ENCODE results near the gene AMOTL1.

The AMOTL1 gene

DNA sequence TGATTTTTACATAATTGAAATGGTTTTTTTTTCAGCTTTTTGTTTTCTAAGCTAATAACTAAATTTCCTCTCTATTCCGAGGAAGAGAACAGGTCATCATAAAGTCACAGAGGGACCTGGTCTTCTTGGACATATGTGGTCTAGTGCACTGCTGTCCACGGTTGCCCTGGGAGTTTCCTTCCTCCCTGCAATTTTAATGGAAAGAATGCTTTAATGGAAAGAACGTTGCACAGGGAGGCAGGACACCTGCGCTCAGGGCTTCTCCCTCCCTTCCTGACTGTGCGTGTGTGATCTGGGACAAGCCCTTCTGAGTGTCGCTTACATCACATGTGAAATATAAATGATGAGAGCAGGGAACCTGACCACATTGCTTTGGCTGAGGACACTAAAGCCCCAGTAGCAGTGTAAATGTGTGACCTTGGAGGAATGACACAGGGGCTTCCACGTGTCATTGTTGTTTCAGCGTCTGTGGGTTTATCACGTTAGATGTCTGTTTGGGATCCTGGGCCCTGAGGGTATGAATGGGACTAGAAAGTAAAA, 93.2 kb downstream of the AMOTL1 start:
- DNase-seq: no peak

DNA sequence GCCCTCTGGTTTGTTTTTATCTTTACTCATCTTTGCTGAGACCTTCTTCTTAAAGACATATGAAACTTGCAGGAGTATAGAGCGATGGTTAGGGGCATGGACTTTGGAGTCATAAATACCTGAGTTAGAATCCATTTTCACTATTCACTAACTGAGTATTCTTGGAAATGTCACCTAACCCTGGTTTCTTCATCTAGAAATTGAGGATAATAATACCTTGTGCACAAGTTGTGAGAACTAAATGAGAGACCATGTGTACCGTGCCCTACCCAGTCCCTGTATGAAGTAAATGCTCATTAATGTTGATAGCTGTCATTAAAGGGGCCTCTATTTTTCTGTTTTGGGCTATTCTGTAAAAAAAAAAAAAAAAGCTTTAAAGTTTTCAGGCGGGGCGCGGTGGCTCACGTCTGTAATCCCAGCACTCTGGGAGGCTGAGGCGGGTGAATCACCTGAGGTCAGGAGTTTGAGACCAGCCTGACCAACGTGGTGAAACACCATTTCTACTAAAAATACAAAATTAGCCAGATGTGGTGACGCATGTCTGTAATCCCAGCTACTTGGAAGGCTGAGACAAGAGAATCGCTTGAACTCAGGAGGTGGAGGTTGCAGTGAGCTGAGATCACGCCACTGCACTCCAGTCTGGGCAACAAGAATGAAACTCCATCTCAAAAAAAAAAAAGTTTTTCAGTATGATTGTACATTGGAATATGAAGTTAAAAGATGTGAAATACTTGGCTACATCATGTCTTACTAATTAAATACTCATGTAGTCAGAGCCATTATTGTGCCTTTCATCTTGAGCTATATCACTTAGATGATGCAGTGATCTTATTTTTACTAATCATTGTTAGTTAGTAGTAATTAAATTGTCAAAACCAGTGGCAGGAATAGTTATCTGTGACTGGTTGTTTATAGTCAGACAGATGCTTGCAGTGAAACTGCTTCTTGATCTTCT, 95.0 kb downstream of the AMOTL1 start:
- no peak for DNase-seq

DNA sequence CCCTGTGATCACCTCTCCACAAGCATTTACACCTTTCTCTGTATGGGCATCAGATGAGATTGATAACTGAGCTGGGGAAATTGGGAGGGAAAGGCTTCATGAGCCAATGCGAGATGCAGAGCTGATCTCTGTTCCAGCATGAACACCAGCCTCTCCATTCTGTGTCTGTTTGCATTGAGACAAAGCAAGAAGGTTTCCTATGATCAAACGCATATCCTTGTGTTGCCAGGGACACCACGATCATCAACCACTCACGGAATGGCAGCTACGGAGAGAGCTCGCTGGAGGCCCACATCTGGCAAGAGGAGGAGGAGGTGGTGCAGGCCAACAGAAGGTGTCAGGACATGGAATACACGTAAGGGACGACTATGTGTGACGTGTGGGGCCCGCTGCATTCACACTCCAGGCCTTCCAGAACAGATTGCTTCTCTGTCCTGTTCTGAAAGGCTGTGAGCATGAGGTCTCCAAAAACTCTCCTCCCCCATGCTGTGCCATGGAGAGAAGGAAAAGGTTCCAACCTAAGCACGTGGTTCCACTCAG, 96.4 kb downstream of the AMOTL1 start:
- no peak for DNase-seq

DNA sequence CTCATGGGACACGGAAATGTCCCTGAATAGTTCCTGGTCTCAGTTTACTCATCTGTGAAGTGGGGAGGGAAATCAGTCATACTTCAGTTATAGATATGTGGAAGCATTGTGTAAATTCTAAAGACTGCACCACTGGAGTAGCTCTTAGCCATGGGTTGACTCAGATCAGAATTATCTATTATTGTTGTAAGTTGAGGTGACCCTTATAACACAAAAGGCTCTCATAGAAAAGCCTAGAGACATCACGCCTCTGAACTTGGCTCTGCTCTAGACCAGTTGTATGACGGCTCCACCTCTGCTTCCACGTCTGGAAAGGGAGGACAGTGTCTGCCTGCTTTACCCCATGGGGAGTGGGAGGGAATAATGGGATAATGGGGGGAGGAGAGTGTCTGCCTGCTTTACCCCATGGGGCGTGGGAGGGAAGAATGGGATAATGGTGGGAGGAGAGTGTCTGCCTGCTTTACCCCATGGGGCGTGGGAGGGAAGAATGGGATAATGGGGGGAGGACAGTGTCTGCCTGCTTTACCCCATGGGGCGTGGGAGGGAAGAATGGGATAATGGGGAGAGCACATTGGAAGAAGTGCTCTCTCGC, 98.2 kb downstream of the AMOTL1 start:
- no peak for DNase-seq

DNA sequence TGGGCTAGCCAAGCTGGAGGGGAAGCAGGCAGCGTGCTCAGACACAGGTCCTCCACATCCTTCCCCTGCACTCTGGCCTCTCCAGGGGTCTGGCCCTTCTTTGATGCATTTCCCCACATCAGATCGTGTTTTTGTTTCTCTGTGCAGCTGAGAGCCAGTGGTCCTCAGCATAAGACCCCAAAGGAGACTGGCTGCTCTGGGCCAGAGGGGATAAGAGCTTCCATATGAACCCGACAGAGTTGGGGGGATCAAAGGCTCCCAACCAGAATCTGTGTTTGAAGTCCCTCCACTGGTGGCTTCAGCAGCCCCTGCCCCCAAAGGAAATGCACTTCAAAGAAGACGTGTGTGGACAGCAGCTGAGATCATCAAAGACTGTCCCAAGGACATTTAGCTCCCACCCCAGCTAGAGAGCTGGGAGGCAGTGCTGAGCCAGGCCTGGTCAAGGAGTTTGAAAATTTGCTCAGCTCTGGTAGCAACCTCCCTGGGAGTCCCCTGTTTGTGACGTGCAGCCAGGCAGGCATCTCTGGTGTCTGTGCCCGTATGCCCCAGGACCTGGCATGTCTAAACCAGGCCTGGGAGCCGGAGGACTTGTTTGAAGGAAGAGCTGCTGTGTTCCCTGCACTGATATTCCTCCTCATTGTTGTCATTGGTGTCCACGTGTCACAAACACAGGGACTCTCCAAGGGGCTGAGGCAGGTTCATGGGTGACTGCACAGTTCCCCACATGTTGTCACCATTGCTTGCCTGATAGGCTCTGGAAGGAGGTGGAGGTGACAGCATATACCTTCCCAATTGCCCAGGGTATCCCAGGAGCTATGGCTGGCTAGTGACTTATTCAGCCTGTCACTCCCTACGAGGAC, 99.0 kb downstream of the AMOTL1 start:
- DNase-seq: no peak

DNA sequence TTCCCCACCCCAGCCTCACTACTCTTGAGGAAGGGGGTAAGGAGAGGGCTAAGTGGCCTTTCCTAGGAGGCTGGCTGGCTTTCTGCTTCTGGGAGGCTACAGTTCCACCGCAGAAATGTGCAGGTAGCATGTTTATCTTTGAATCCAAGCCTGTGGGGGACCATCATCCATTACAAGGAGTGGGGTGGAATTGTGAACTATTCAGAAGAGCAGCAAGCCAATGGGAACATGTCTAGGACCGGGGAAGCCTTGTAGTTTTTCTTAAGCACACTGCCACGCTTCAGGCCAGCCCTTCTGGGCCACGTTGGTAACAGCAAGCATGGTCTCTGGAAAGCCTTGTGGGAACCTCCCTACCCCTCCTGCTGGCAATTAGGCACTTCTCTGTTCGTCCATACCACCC, 100.3 kb downstream of the AMOTL1 start:
- no peak for DNase-seq

DNA sequence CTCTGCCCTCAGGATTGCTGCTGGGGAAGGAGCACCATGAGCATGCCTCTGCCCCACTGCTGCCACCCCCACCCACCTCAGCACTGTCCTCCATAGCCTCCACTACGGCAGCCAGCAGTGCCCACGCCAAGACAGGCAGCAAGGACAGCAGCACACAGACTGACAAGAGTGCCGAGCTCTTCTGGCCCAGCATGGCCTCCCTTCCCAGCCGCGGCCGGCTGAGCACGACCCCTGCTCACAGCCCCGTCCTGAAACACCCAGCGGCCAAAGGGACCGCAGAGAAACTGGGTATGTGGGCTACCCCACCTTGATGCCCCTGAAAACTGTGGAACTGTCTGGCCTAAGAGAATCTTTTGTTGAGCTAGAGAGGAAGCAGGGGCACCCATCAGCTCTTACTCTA, 101.0 kb downstream of the AMOTL1 start:
- DNase-seq: no peak

DNA sequence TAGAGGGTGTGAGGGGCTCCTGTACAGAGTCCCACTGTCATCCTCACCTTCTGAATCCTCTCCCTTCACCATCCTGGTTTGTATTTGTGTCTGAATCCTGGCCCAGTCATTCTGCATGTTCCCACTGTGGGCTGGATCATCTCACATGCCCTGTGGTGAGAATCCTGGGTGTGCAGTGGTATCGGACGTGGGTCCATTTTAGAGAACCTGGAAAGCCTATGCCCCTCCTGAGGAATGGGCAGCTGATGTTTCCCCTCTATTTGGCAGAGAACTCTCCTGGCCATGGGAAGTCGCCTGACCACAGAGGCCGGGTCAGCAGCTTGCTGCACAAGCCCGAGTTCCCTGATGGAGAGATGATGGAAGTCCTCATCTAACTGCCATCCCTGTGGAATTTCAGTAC, 102.3 kb downstream of the AMOTL1 start:
- DNase-seq: no peak

DNA sequence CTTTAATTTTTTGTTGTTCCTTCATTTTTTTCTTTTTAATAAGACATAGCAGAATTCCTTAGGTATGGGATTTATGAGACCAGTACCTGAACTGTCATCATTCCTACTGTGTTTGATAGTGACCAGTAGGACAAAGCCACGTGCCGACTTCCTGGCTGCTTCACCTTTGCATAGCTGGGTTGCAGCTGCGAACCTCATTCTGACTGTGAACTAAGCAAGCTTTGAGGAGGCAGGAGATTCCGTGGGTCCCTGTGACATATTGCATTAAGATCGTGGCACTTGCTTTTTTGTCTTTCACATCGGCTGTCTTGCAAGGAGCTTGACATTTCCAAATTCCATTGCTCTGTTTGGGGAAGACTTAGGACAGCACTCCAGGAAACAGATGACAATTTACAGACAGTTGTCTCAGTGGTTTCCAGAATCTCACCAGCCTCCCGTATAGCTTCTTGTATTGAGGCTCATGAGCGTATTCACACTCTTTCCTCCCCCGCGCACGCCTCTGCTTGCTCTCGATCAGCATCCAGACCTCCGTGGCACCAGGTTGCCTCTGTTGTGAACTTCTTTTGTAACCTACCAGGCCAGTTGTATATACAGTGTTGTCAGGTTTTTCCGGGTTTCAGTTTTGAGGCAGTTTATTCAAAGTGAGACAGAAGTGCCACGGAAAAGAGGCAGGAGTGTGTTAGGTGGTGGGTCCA, 103.5 kb downstream of the AMOTL1 start:
- no peak for DNase-seq

DNA sequence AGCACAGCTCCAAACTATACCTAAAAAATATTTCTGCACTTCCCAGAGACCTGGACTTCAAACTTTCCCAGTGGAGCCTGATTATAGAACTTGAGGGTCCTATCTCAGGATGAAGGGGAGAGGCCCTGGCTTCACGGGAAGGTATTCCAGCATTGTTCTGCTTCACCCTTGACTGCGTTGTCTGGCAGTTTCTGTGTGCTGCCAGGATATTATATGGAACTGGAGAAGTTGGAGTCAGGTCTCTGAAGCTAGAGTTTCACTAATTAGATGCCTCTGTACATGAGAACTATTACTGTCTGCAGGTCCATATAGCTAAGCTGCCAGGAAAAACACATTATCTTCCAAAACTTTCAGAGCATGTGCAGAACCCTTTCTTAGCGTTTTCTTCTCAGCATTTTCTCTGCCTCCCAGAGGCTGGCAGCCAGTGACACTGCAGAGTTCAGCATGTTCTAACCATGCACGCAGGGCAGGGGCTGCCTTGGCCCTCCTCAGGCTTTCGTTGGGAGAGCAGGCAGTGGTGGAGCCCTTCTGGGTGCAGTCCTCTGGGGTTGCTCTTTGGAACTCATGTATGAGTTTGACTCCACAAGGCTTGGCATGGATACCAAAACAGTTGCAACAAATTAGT, 105.9 kb downstream of the AMOTL1 start:
- no peak for DNase-seq

DNA sequence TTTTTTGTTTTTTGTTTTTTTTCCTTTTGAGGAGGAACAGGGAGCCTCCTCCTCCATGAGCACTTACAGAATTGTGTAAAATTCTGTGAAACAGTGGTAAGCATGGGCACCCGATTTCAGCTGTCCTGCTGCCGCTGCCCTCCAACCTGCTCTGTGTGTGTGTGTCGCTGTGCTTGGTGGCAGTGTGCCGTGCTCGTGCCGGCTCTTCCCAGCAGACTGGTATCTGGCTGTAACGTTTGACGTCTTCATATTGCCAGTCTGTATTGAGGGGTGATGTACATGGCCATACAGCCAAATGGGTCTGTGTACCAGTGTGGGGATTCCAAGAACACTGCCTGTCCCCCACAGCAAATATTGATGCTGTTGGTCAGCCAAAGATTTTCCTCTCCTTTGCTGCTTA, 108.1 kb downstream of the AMOTL1 start:
- no peak for DNase-seq

DNA sequence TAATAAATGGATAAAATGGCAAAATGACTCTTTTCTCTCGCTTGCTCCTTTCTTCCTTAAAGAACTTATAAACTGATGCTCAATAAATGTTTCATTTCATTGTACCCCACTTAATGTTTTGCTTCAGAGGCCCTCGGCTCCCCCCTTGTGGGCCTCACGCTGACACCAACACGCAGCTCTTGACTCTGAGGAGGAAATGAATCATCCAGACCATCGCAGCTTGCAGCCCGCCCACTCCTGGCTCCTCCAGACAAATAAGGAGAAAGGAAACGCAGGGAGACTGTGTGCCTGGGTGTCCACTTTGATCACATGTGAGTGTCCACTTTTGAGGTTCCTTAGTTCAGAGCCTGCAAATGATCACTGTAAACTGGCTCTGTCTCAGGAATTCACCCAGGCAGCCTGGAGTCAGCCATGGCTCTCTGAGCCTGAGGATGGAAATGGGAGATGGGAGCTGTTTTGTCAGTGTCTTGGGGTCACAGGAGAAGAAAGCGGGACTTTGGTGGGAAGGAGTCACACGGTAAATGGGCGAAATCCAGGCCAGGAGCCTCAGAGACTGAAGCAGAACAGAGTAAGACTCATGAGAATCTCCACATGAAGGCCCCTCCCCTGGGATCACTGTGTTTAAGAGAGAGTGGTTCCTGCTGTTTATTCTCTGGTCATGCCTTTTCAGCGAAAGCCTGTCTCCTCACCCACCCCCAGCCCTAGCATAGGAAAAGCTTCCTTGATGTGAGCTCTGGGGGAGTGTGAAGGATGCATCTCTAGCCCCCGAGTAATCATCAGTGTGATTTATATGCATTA, 108.7 kb downstream of the AMOTL1 start:
- DNase-seq: no peak

DNA sequence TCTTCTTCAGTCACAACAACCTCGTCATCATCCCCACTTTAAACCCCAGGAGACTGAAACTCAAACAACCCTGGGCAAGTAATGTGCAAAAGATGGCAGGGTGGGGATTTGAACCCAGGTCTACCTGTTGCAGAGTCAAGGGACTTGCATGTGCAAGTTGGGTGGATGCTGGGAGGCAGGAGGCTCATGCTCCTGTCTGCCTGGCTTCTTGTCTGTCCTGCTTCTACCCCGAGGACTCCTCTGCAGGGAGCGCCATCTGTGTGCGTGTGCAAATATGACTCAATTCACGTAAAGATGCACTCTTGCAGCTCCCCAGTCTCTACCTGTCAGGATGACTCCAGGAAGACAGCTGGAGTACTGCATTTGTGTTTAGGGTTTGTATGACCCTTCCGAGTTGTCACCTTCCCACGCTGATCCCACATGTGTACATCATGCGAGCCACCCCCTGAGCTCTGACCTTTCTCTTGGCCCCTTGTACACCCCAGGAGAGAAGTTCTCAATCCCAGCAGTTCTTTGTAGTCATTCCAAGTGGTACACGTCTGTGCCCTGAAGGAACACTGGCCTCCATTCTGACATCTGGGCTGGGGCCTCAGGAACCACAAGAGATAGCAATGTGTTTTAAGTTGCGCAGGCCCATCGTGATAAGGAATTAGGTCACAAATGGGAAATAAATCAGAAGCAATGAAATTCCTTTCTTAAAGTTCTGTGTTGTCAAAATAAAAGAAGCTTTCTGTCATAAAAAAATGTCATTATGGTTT, 109.5 kb downstream of the AMOTL1 start:
- DNase-seq: no peak

DNA sequence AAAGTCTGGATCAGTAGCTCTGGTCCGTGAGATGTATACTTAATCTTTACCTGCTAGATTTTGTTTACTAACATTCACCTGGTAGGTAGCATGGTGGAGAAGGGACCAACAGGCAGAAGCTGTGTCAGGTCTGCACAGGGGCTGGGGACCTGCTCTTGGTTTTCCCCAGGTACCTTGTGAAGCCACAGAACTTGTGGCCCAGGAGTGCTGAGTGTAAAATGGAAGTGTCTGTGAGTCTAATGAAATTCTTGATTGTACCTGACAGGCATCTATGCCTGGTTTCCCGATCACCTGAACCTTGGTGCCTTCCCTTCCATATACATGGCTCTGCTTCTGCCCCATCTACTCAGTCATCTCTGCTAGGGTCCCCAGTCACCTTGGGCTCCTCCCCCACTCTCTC, 110.8 kb downstream of the AMOTL1 start:
- no peak for DNase-seq

DNA sequence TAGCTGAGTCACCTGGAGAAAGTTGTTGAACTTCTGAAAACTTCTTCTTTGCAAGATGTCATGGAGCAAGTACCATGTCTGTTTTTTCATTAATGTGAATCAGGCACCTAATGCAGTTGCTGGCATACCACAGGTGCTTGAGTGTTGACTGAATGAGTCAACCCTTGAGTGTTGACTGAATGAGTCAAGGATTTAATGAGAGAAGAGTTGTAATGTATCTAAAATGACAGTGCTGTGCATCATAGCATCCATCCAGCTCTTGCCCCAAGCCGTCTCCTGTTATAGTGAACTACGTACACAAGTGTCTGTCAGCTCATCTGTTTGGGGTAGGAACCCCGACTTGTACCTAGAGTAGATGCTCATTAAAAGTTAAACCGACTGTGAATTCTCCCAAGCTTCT, 112.1 kb downstream of the AMOTL1 start:
- no peak for DNase-seq

DNA sequence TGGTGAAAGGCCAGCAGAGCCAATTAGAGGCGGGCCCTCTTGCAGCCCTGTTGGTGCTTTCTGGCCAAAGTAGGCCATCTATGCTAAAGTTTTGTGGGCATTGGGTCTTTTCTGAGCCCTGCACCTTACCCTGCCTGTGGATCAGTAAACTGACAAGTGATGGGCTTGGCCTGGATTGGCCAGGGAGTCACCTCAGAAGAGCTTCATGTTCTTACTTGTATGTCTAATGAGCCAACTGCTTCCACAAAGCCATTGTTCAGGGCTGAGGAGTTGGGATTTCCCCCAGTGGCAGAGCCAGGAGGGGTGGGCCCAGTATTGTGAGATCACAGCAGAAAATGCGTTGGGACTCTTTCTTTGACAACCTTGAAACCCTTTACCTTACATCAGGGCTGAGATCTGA, 114.8 kb downstream of the AMOTL1 start:
- DNase-seq: no peak

DNA sequence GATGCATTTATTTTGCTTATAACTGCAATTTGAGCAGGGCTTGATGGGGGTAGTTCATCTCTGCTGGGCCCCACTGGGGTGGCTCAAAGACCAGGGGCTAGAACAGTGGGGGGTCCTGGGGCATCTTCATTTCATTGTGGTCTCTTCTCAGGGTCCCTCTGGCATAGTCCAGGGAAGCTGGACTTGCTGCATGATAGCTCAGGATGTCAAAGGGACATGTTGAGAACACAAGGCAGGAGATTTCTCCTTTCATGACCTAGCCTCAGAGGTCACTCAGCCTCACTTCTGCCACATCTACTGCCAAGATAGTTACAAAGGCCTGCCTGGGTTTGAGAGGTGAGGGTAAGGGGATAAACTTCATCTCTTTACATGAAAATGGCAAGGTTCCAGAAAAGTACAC, 115.7 kb downstream of the AMOTL1 start:
- no peak for DNase-seq

DNA sequence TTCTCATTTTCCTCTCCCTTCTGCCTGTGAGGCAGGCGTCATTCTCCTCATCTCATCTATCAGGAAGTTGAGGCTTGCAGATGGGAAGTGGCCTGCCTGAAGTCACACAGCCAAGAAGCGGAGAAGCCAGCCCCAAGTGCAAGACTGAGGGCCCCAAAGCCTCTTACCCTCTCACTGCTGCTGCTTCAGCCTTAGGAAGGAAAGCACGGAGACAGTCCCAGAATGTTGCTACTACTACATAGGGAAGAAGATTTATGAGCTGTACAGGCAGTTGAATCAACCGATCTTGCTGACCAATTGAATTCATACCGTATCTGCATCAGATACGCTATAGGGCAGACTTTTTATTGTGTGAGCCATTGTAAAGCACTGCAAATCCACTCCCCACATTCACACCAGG, 116.2 kb downstream of the AMOTL1 start:
- DNase-seq: no peak

DNA sequence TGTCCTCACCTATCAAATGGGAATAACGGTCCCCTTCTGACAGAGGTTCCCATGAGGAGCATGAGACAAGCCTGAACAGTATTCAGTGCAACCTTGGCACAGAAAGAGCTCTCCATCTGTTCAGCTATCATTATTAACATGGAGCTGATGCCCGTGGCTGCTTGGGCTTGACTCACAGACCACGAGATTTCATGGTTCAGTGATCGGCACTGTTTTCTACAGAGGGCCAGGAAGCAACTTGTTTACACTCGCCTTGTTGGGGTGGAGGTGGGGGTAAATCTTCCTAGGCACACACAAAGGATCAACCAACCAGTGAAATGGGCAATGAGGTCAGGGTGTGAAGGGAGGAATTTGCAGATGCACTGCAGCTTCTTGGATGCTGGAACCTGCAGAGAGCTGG, 117.0 kb downstream of the AMOTL1 start:
- no peak for DNase-seq

DNA sequence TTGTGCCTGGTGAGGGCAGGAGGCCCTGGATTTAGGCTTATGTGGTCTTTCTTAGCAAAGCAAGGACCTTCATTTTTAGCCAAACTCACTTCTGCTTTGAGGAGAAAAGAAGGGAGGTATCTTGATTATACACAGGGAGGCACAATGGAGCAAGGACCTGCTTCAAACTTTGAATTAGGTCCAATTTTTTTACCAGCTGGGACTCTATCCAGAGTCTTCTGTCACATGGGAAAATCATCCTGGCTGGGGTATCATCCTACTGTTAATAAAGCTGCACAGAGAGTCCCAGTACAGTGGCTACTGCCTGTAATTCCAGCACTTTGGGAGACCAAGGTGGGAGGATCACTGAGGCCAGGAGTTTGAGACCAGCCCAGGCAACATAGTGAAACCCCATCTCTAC, 117.4 kb downstream of the AMOTL1 start:
- DNase-seq: no peak
